ENCODE measurements around the gene MCRIP1.

DNA sequence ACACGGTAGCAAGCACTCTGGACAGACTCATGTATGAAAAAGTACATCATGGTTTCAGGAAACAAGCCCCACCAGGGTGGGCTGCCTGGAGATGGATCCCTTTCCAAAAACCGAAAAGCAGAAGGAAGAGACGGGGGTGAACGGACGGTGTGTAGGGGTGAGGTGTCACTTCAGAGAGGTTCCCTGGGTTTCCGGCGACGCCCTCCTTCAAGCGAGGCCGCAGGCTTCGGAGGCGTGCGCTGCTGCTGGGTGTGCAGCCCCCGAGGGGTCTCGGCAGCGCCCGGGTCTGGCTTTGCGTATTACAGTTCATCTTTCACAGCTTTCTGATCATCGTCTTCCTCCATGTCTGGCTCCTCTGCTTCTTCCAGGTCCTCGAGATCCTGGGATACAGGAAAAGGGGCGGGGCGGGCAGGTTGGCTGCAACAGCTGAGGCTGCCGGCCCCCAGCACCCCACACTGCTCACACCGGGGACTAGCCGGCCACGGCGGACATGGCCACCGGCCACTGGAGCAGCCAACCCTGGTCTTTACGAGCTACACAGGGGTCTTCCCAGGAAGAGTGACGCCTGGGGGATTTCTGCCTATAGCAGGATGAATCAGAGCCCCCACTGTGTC, 10.7 kb upstream of the MCRIP1 start:
- TF ChIP-seq EZH2 (IDR thresholded peaks at IDR 0.05; ENCODE audit: insufficient read depth, poor library complexity, severe bottlenecking) (no peak), EZH2phosphoT487 (IDR thresholded peaks at IDR 0.05; ENCODE audit: insufficient read depth, low read depth) (no peak)
